Non-pigmented ciliary epithelial cell (primary cell): Measurements from ENCODE around the gene ARHGAP21.
"Not testable (repeated sequence)": the region's sequence is repeated elsewhere in the genome, so short reads cannot be mapped to it uniquely, and the experiment has no call there.

Experiments
- DNase-seq: peaks from one replicate; pipeline ENCODE4 v3.0.0-alpha.2; 2010; ENCODE audit warnings: low read depth

ARHGAP21 gene

DNA sequence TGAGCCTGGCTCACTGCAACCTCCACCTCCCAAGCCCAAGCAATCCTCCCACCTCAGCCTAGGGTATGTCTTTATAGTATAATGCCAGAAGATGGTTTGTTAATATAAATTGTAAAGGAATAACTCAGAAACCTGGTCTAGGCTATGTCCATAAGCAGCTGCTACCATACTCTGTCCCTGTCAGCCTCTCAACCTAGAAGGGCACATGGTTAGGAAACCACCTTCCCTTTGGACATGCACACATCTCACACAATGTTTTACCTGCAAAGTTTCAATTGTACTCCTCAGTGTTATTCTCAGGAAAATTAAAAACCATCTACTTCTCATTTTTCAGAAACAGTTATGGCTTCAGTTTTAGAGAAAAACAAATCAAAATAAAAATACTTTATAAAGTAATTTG, 40.1 kb downstream of the ARHGAP21 start:
- no peak for DNase-seq

DNA sequence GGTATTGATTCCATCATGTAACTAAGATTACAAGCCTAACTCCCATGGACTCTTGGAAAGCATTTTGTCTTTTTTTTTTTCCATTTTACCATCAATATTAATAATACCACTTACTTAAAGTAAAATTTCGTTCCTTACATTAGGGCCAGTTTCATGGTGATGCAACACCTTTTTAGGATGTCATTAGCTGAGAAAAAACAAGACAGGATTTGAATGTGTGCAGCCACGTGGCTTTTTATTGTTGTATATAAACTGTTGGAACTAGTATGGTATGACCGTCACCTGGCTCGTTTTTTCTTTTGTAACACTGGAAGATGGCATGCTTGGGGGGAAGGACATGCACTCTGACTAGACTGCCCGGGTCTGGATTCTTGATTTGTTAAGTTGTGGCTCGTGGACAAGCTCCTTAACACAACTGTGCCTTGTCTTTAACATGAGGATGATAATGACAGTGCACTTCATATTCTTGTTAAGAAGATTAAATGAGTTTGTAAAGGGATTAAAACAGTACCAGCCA, 42.1 kb downstream of the ARHGAP21 start:
- no peak for DNase-seq

DNA sequence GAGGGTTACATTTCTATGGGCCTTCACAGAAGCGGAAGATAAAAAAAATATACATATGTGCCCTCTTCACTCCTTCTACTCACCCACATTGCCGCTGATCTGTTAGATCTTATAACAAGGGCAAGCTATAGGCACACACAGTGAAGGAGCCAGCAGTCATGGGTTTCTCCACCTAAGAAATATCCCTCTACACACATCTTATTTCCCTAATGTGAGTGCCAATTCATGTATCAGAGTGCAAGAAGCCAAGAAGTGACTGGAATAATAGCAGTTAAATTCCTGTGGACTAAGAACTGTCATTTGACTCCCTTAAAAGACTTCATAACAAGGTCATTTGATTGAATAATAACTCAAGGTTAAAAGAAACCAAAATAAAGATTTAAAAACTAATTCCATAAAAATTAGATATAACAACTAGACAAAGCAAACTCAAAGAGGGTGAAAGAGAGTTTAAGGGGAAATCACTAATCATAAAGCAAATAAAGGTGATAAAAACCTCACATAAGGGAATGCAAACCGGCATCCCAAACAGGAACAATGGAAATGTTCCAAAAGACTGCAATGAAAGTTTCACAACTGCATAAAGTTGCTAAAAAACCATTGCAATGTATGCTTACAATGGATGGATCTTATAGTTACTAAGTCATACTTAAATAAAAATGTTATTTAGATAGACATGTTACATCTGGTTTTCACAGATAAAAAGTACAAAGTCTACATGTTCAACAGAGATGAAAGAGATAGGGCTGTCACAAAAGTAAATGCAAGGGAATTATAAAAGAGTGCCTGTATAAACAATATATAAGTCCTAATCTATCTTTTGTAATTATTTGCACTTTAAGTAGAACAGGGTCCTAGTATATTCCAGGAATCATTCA, 42.8 kb downstream of the ARHGAP21 start:
- peak; percentile 15 for DNase-seq

DNA sequence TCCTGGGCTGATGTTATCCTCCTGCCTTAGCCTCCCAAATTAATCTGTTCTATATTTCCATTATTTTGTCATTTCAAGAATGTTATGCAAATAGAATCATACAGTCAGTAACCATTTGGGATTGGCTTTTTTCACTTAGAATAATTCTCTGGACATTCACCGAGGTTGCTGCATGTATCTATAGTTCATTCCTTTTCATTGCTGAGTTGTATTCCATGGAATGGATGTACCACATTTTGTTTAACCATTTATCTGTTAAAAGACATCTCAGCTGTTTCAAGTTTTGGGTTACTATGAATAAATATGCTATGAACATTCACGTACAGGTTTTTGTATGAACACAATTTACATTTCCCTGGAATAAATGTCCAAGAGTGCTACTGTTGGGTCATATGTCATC, 44.9 kb downstream of the ARHGAP21 start:
- DNase-seq = no peak

DNA sequence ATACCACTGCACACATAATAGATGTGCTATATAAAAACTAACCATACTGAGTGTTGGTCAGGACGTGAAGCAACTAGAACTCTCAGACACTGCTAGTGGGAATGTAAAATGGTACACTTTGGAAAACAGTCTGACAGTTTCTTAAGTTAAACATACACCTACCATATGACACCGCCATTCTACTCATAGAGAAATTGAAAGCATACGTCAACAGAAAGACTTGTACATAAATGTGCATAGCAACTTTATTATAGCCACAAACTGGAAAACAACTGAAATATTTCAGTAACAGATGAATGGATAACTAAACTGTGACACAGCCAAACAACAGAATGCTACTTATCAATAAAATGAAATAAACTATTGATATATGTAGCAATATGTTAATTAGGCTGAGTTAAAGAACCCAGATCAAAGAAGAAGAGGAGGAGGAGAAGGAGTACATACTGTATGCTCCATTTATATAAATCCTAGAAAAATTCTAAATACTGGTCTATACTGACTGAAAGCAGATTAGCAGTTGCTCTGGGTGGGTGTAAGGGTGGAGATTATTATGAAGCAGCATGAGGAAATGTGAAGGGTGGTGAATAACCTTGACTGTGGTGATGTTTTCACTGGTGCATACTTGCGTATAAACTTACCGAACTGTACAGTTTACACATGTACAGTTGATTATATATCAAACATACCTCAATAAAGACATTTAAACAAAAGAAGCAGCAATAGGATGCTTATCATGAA, 48.6 kb downstream of the ARHGAP21 start:
- no peak for DNase-seq

DNA sequence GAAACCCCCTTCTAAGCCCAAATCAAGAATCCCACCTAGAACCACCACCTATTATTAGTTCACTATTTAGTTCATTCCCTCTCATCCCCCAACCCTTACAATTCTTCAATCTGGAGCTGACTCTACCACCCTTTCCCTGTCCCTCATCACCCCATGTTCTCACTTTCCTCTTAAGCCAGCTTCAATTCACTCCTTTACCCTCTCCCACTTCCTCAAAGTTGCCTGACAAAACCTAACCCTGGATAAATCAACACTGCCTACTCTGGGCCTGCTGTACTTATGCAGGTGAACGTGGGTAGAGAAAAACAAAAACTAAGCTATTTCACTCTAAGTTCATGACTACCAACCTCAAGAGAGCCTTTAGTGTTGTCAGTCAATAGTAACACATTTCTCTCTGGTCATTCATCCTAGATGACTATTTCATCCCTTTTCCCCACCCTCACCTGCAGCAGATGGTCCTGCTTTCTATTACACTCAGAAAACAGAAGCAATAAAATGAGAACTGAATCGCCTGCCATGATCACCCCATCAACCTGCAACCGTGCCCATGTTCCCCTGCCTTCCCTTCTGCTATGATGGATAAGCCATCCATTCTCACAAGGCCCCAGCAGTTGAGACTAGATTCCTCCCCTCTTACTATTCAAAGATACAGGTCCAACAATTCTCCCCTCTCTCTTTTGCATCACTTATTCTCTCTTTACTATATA, 52.6 kb downstream of the ARHGAP21 start:
- no peak for DNase-seq

DNA sequence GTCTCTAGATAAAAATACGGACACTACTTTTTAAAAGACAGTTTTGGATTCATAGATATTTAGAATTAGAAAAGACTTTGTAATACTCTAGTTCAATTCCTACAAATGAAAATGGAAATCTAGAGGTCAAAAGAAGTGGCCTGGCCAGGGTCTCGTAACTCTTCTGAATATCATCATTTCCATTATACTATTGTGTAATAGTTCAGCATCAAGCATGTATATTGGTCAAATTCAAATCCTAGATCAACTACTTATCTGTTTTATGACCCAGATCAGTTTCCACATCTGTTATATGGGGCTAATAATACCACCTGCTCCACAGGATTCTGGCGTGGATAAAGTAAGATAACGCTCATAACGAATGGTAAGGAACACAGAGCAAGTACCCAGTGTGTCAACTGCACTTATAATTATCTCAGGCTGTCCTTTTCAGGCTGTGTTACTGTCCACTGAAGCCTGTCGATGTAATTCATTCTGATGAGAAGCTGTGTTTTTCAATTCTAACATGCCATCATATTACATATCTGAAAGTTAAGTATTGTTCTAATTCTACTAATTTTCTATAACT, 54.3 kb downstream of the ARHGAP21 start:
- DNase-seq = no peak

DNA sequence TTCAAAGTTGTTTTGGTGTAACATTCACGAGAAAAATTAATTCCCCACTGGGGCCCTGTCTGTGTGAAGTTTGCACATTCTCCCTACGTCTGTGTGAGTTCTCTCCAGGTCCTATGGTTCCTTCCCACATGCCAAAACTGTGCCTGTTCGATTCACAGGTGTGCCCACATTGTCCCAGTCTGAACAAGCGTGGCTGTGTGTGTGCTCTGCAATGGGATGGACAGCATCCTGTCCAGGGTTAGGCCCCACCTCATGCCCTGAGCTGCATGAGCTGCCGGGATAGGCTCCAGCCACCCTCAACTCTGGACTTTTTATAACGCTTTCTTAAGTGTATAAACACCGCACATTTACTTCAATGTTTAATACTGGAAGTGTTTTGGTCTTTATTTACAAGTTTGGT, 55.4 kb downstream of the ARHGAP21 start:
- DNase-seq = no peak

DNA sequence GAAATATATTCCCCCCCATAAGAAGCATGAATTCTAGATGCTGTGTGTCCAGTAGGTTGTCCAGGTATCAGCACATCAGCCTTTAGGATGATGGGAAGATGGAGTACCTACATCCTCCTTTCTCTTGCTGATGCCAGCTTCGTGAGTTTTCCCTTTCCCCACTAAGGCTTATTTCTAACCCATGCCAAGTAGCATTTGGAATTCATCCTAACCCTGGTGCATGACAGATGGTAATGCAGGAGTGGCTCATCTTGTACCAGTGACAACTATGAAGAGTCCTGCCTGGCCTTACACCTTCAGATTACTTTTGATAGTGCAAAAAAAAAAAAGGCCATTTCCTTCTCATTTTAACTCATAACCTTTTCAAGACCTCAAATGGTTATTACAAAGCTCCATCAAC, 58.7 kb downstream of the ARHGAP21 start:
- no peak for DNase-seq

DNA sequence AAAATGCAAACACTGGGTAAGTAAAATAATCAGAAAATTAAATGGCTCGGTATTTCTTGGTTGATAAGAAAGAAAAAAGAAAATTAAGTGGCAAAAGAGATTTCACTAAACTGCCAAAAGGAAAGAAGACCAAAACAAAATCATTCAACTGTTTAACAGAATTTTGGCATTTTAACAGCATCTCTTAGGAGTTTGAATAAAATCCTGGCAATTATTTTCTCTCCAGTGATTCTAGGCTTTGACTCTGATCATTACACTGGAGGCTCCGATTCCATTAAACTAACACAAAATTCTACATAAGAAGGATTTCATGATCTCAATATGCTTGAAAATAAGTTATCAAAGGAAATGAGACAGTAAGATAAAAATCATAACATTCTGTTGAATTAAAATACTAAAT, 62.3 kb downstream of the ARHGAP21 start:
- no peak for DNase-seq

DNA sequence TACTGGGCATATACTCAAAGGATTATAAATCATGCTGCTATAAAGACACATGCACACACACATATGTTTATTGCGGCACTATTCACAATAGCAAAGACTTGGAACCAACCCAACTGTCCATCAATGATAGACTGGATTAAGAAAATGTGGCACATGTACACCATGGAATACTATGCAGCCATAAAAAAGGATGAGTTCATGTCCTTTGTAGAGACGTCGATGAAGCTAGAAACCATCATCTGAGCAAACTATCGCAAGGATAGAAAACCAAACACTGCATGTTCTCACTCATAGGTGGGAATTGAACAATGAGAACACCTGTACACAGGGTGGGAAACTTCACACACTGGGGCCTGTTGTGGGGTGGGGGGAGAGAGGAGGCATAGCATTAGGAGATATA, 65.4 kb downstream of the ARHGAP21 start:
- not testable (repeated sequence) for DNase-seq

DNA sequence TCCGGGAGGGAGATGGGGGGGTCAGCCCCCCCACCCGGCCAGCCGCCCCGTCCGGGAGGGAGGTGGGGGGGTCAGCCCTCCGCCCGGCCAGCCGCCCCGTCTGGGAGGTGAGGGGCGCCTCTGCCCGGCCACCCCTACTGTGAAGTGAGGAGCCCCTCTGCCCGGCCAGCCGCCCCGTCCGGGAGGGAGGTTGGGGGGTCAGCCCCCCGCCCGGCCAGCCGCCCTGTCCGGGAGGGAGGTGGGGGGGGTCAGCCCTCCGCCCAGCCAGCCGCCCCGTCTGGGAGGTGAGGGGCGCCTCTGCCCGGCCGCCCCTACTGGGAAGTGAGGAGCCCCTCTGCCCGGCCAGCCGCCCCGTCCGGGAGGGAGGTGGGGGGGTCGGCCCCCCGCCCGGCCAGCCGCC, 67.4 kb downstream of the ARHGAP21 start:
- DNase-seq = not testable (repeated sequence)

DNA sequence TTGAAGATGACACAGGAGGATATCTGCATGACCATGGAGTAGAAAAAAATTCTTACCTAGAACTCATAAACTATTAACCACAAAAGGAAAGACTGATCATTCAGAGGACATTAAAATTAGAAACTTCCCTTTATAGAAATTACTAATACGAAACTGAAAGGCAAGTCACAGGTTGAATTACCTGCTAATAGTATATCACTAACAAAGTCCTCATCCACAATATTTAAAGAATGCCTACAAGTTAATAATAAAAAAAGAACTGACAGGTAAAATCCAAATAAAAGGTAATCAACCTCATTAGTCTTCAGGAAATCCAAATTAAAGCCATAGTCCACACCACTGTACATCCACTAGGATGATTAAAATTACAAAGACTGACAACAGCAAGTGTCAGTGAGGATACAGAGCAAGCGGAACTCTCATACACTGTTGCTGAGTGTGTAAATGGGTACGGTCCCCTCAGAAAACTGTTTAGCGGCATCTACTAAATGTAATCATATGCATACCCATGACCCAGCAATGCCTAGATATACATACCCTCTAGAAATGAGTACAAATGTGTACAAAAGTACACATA, 71.2 kb downstream of the ARHGAP21 start:
- no peak for DNase-seq

DNA sequence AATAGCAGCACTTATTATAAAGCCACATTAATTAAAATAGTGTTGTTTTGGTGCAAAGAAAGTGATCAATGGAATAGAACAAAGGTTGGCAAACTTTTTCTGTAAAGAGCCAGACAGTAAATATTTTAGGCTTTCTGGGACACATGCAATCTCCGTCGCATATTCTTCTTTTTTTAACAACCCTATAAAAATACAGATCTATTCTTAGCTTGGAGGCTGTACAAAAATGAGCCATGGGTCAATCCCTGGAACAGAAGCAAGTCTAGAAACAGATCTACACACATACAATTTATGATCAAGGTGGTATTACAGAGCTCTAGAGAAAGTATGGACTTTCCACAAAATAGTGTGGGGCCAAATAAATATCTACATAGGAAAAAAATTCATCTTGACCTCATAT, 71.8 kb downstream of the ARHGAP21 start:
- DNase-seq = no peak

DNA sequence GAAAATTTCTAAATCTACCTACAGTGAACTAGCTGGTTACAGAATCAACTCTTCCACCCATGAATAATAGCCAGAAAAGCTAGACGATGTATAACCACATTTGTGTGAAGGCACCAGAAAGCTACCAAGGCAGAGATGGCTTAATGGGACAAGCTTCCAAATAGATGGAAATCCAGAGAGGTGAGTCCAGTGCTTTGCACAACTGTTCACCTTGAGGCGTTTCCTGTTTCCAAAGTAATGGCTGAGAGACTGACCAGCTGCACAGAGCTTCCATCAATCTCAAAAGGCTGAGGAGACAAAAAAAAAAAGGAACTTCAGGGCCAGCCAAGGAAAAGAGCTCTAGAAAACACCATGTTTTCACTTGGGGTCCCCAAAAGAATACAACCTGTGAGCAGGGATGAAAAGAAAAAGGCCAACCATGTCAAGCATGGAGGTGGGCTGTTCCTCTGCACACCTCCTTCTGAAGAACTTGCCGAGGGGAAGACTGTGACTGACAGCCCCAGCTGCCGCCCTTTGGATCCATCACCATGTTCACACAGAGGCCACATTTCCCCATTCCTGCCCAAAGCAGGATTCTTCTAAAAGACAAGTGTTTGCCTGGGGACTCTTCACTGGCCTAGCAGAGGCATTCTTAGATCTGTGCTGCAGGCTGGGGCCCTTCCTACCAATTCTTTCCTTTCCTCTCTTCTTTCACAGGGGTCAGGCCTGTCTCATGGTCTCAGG, 72.9 kb downstream of the ARHGAP21 start:
- no peak for DNase-seq

DNA sequence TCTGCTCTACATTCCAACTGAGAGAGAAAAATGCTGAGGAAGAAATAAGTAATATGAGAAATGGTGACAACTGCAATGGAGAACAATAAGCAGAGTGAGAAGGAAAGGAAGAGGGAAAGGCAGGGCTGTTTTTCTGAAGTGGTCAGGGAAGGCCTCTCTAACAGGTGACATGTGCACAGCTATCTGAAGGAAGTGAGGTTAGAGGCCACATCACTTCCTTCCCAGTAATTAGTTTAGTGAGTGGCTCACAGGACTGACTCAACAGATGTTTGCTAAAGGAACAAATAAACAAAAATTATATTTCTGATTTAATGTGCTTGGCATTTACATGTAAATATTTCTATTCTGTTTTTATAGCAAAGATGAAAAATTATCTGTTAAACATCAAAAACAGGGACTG, 77.9 kb downstream of the ARHGAP21 start:
- DNase-seq = no peak

DNA sequence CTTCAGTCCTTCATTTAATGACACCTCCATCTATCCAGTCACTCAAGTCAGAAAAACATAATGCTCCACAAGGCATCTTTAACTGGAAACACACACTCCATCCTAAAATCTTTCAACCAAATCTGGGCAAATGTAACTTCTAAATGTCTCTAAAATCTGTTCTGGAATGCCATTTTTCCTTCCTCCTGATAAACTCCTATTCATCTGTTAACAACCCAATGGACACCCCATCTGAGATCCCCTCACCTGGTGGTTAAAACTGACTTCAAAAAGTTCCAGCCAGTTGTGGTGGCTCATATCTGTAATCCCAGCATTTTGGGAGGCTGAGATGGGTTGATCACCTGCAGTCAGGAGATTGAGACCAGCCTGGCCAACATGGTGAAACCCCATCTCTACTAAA, 78.7 kb downstream of the ARHGAP21 start:
- DNase-seq = no peak

DNA sequence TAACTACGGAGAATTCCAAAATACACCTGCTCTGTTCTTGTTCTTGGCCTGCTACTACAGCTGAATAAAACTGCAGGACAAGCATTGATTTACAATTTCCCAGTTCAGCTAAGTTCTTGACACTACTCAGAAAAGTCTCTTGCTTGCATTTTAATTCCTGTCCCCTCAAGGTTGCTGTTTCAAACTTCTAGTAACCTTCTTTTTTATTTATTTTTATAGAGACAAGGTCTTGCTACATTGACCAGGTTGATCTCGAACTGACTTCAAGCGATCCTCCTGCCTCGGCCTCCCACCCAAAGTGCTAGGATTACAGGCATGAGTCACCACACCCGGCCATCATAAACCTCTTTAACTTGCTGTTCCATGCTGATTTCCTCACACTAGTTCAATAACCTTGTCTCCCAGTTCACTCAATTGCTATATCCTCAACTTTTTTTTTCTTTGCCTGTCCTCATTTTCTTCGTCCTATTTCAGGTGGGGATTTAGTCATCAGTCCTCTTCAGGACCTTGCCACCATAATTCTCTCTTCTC, 79.9 kb downstream of the ARHGAP21 start:
- DNase-seq = no peak

DNA sequence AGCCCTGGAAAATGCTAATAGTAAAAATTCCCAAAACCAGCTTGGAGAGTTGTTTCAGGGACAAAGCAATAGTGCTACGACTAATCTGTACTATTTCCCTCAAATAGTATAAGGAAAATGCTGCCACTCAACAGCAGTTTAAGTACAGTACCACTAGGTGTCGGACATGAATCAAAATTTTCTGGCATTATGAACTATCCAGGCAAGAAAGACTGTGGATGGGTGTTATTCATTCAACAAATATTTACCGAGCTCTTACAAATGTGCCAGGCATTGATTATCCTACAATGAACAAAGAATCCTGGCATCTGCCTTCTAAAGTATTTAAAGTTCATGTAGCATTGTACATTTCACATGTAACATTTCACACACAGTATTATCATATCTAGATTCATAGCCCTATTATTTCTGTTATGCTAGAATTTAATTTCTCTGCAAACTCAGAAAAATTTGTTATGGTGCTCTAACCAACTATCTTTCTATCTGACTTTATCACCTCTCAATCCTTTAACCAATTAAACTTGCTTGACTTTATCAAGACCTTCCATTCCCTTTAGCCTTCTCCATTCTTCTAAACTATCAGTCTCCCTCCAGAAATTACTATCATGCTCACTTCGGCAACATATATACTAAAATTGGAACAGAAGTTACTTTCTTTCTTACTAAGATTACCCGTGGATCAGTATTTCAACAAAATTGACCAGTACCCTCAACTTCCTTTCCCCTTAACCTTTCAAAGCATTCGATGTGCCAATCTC, 80.6 kb downstream of the ARHGAP21 start:
- peak; percentile 69 for DNase-seq

DNA sequence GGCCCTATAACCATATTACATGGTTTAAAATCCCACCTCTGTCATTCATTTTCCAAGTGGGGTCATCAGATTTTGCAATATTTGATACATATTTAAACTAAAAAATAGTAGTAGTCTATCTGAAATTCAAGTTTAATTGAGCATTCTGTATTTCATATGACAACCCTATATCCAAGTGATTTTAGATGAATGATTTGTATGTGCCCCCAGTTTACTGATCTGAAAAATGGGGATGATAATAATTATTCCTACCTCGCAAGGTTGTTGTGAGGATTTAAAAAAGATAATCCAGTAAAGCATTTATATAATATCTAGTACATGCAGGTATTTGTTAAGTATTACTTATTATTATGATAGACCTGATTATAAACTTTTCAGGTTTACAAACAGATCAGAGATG, 84.6 kb downstream of the ARHGAP21 start:
- DNase-seq = no peak
